ENCODE results near the gene TMEM38B. TPM values are rescaled to one million over a fixed set of nuclear protein-coding genes. Genes with fewer than 3 reads are reported as not detected.
"Not testable (repeated sequence)": the region's sequence is repeated elsewhere in the genome, so short reads cannot be mapped to it uniquely, and the experiment has no call there.

Gene TMEM38B
- total RNA-seq, 1 donor from 2014 or later, result 11.8 TPM

DNA sequence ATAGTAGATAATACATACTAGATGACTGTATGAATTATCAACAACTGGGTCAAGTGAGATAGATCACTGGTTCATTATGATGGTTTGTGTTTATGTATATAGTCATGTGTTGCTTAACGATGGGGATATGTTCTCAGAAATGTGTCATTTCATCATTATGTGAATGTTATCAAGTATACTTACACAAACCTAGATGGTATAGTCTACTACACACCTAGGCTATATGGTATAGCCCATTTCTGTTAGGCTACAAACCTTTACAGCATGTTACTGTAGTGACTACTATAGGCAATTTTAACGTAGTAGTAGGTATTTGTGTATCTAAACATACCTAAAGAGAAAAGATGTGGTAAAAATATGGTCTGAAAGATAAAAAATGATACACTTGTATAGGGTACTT lies 31.0 kb downstream of the TMEM38B start:
- H3K27me3 Mint-ChIP-seq (ENCODE audit: unreplicated experiment), result peaks cover 2% of the 10 kb centered on the region

DNA sequence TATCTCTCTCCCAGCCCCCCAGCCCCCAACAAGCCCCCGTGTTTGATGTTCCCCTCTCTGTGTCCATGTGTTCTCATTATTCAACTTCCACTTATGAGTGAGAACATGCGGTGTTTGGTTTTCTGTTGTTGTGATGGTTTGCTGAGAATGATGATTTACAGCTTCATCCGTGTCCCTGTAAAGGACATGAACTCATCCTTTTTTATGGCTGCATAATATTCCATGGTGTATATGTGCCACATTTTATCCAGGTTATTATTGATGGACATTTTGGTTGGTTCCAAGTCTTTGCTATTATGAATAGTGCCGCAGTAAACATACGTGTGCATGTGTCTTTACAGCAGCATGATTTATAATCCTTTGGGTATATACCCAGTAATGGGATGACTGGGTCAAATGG lies 33.9 kb downstream of the TMEM38B start:
- H3K9me3 Mint-ChIP-seq (ENCODE audit: unreplicated experiment); H3K4me3 Mint-ChIP-seq (ENCODE audit: unreplicated experiment); H3K36me3 Mint-ChIP-seq (ENCODE audit: low read depth, unreplicated experiment); DNase-seq (ENCODE audit: low spot score); H3K4me1 Mint-ChIP-seq (ENCODE audit: unreplicated experiment); H3K27ac Mint-ChIP-seq (ENCODE audit: unreplicated experiment); H3K27me3 Mint-ChIP-seq (ENCODE audit: unreplicated experiment): not testable (repeated sequence)

More for the DNA sequence above, 31.0 kb downstream of the TMEM38B start:
- Mint-ChIP-seq H3K36me3 (ENCODE audit: low read depth, unreplicated experiment) (peaks cover 3% of the 10 kb centered on the region), H3K9me3 (ENCODE audit: unreplicated experiment) (no peaks in the 10 kb centered on the region), H3K4me3 (ENCODE audit: unreplicated experiment) (no peak overlapping the region), H3K4me1 (ENCODE audit: unreplicated experiment) (no peaks in the 10 kb centered on the region), H3K27ac (ENCODE audit: unreplicated experiment) (no peak overlapping the region)
- TF ChIP-seq, protein P1, sequence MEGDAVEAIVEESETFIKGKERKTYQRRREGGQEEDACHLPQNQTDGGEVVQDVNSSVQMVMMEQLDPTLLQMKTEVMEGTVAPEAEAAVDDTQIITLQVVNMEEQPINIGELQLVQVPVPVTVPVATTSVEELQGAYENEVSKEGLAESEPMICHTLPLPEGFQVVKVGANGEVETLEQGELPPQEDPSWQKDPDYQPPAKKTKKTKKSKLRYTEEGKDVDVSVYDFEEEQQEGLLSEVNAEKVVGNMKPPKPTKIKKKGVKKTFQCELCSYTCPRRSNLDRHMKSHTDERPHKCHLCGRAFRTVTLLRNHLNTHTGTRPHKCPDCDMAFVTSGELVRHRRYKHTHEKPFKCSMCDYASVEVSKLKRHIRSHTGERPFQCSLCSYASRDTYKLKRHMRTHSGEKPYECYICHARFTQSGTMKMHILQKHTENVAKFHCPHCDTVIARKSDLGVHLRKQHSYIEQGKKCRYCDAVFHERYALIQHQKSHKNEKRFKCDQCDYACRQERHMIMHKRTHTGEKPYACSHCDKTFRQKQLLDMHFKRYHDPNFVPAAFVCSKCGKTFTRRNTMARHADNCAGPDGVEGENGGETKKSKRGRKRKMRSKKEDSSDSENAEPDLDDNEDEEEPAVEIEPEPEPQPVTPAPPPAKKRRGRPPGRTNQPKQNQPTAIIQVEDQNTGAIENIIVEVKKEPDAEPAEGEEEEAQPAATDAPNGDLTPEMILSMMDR (IDR thresholded peaks at IDR 0.05; ENCODE audit: unreplicated experiment), result no peak
- DNase-seq (ENCODE audit: low spot score), result no peak

DNA sequence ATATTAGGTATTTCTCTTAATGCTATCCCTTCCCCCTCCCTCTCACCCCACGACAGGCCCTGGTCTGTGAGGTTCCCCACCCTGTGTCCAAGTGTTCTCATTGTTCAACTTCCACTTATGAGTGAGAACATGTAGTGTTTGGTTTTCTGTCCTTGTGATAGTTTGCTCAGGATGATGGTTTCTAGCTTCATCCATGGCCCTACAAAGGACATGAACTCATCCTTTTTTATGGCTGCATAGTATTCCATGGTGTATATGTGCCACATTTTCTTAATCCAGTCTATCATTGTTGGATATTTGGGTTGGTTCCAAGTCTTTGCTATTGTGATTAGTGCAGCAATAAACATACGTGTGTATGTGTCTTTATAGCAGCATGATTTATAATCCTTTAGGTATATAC lies 37.1 kb downstream of the TMEM38B start:
- H3K27ac Mint-ChIP-seq (ENCODE audit: unreplicated experiment); H3K4me3 Mint-ChIP-seq (ENCODE audit: unreplicated experiment); DNase-seq (ENCODE audit: low spot score); H3K27me3 Mint-ChIP-seq (ENCODE audit: unreplicated experiment); H3K4me1 Mint-ChIP-seq (ENCODE audit: unreplicated experiment): not testable (repeated sequence)
- Mint-ChIP-seq H3K9me3 (ENCODE audit: unreplicated experiment) (peaks cover 20% of the 10 kb centered on the region), H3K36me3 (ENCODE audit: low read depth, unreplicated experiment) (peaks cover 17% of the 10 kb centered on the region)

DNA sequence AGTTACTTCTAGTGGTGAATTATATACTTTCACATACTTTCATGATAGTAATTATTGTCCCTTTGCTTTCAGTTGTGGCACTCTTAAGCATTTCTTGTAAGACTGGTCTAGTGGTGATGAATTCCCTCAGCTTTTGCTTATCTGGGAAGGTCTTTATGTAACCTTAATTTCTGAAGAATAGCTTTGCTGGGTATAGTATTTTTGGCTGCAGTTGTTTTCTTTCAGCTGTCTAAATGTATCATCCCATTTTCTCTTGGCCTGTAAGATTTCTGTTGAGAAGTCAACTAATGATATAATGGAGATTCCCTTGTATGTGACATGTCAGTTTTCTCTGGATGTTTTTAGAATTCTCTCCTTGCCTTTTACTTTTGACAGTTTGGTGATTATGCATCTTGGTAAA lies 41.0 kb downstream of the TMEM38B start:
- peaks cover 5% of the 10 kb centered on the region for H3K27me3 Mint-ChIP-seq (ENCODE audit: unreplicated experiment)
- no peak overlapping the region for H3K27ac Mint-ChIP-seq (ENCODE audit: unreplicated experiment)
- no peak overlapping the region for H3K4me3 Mint-ChIP-seq (ENCODE audit: unreplicated experiment)
- no peaks in the 10 kb centered on the region for H3K4me1 Mint-ChIP-seq (ENCODE audit: unreplicated experiment)
- H3K9me3 Mint-ChIP-seq (ENCODE audit: unreplicated experiment), result peaks cover 21% of the 10 kb centered on the region
- TF ChIP-seq, protein P1 (IDR thresholded peaks at IDR 0.05; ENCODE audit: unreplicated experiment), result no peak
- peaks cover 20% of the 10 kb centered on the region for H3K36me3 Mint-ChIP-seq (ENCODE audit: low read depth, unreplicated experiment)
- DNase-seq (ENCODE audit: low spot score), result no peak

DNA sequence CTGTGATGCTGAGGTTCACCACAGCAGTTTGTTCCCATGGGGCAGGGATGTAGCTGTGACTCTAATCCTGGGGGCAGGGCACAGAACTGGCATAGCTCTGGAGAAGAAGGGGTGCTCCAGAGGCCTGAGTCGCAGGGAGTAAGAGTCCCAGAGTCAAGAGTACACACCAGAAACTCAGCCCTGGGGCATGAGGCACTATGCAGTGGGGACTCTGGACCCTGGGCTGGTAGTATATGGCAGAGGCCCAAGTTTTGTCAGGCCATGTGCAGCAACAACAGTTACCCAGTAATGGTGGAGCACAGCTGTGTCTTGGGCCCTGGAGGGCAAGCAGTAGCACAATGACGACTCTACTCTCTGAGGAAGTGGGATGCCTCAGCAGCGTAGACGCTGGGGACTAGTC lies 42.9 kb downstream of the TMEM38B start:
- TF ChIP-seq, protein P1 (IDR thresholded peaks at IDR 0.05; ENCODE audit: unreplicated experiment), result no peak
- Mint-ChIP-seq H3K27me3 (ENCODE audit: unreplicated experiment) (peaks cover 5% of the 10 kb centered on the region), H3K4me1 (ENCODE audit: unreplicated experiment) (no peaks in the 10 kb centered on the region), H3K4me3 (ENCODE audit: unreplicated experiment) (no peak overlapping the region), H3K9me3 (ENCODE audit: unreplicated experiment) (peaks cover 21% of the 10 kb centered on the region), H3K27ac (ENCODE audit: unreplicated experiment) (no peak overlapping the region), H3K36me3 (ENCODE audit: low read depth, unreplicated experiment) (peaks cover 20% of the 10 kb centered on the region)
- no peak for DNase-seq (ENCODE audit: low spot score)

DNA sequence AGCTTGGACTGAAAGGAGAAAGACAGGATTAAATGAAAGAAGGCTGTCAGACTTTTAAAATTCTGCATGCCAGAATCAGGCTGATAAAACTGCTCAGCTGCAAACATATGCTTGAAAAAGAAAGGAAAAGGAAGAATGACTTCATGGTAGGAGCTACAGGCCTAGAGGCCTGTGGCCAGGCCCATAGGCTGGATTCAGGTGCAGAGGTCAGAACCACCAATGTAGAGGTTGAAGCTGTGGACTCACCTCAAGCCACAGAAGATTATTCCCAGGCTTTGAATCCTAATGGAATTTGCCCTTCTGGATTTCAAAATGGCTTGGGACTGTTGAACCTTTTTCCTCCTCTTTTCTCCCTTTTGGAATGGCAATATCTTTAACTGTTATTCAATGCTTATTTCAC lies 47.7 kb downstream of the TMEM38B start:
- Mint-ChIP-seq H3K27ac (ENCODE audit: unreplicated experiment) (no peak overlapping the region), H3K27me3 (ENCODE audit: unreplicated experiment) (peaks cover under 1% of the 10 kb centered on the region), H3K36me3 (ENCODE audit: low read depth, unreplicated experiment) (no peaks in the 10 kb centered on the region)

DNA sequence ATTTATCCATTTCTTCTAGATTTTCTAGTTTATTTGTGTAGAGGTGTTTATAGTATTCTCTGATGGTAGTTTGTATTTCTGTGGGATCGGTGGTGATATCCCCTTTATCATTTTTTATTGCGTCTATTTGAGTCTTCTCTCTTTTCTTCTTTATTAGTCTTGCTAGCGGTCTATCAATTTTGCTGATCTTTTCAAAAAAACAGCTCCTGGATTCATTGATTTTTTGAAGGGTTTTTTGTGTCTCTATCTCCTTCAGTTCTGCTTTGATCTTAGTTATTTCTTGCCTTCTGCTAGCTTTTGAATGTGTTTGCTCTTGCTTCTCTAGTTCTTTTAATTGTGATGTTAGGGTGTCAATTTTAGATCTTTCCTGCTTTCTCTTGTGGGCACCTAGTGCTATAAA lies 53.0 kb downstream of the TMEM38B start:
- DNase-seq (ENCODE audit: low spot score); H3K4me1 Mint-ChIP-seq (ENCODE audit: unreplicated experiment); H3K4me3 Mint-ChIP-seq (ENCODE audit: unreplicated experiment); H3K27me3 Mint-ChIP-seq (ENCODE audit: unreplicated experiment); H3K9me3 Mint-ChIP-seq (ENCODE audit: unreplicated experiment); H3K27ac Mint-ChIP-seq (ENCODE audit: unreplicated experiment): not testable (repeated sequence)
- peaks cover 16% of the 10 kb centered on the region for H3K36me3 Mint-ChIP-seq (ENCODE audit: low read depth, unreplicated experiment)

More for the DNA sequence above, 47.7 kb downstream of the TMEM38B start:
- TF ChIP-seq, protein P1 (IDR thresholded peaks at IDR 0.05; ENCODE audit: unreplicated experiment), result no peak
- no peak for DNase-seq (ENCODE audit: low spot score)
- no peaks in the 10 kb centered on the region for H3K9me3 Mint-ChIP-seq (ENCODE audit: unreplicated experiment)
- H3K4me1 Mint-ChIP-seq (ENCODE audit: unreplicated experiment), result no peaks in the 10 kb centered on the region
- H3K4me3 Mint-ChIP-seq (ENCODE audit: unreplicated experiment), result no peak overlapping the region

Measured in endothelial cell (in vitro differentiated cells).